ENCODE measurements around the gene NACC1. TPM values are rescaled to one million over a fixed set of nuclear protein-coding genes. Genes with fewer than 3 reads are reported as not detected.
A peak's percentile ranks its signal among the peaks of the same experiment; 100 is the strongest.

Gene NACC1
- total RNA-seq, 3 donors from 2014 or later (not counting 1 experiment from before 2014, with no cell fraction given): 41.2 to 48.7 (median 43.4) TPM

GRCh38 chr19:13102416-13102665 lies 15.7 kb upstream of the NACC1 start:
- H3K27ac Mint-ChIP-seq: peak overlapping the region in 1 of 2 donors; percentile 69

GRCh38 chr19:13102666-13103580 lies 15.1 kb upstream of the NACC1 start, which contains the start of gene LYL1:
Gene LYL1, minus strand, starts transcription at chr19:13102858. Its CDS starts 1,687 bp downstream, at chr19:13101171.
- peaks cover 5% of the 10 kb centered on the region for H3K36me3 ChIP-seq (ENCODE audit: control insufficient read depth, insufficient read depth, low read length)
- 1% methylated on average over 45 of the region's 47 CpGs for WGBS (ENCODE audit: insufficient coverage)
- intact Hi-C loops (cut with micrococcal nuclease): loop anchor here (2.0 to 5.0 kb wide), 3 partner anchors 14 to 316 kb away; partner anchors contain the start of genes IER2, STX10 and TRMT1
- peak within 1 kb of the TSS; percentile 84 for H3K27ac ChIP-seq (ENCODE audit: low read length)
- peaks cover 9% of the 10 kb centered on the region for H3K27me3 ChIP-seq (ENCODE audit: control insufficient read depth, insufficient read depth, low read length)
- H3K4me3 ChIP-seq (ENCODE audit: low read length): peak within 1 kb of the TSS; percentile 55
- H3K27ac Mint-ChIP-seq: peak within 1 kb of the TSS in 1 of 2 donors; percentile 69
- peaks cover 3% of the 10 kb centered on the region in 2 donors for H3K9me3 Mint-ChIP-seq
- ATAC-seq: peak; percentile 6 to 75 (median 7)
- H3K4me1 Mint-ChIP-seq: peaks cover 18 to 56% of the 10 kb centered on the region in 2 donors
- H3K27me3 Mint-ChIP-seq (ENCODE audit: low read depth in 2 of 2): peaks cover 0 to 8% of the 10 kb centered on the region in 2 donors
- peak in 1 of 2 donors; percentile 56 for DNase-seq
- peak within 1 kb of the TSS; percentile 68 for H3K4me3 Mint-ChIP-seq
- no peak for TF ChIP-seq CTCF (IDR thresholded peaks at IDR 0.05)
- H3K4me1 ChIP-seq (ENCODE audit: control insufficient read depth, insufficient read depth, low read length): peaks cover 83% of the 10 kb centered on the region
- H3K9me3 ChIP-seq (ENCODE audit: control insufficient read depth, insufficient read depth, low read length): no peaks in the 10 kb centered on the region
- no peaks in the 10 kb centered on the region for H3K36me3 Mint-ChIP-seq

More at GRCh38 chr19:13102416-13102665, 15.7 kb upstream of the NACC1 start:
- H3K9me3 ChIP-seq (ENCODE audit: control insufficient read depth, insufficient read depth, low read length): no peaks in the 10 kb centered on the region
- peaks cover 11% of the 10 kb centered on the region for H3K27me3 ChIP-seq (ENCODE audit: control insufficient read depth, insufficient read depth, low read length)
- no peak for DNase-seq
- peaks cover 87% of the 10 kb centered on the region for H3K4me1 ChIP-seq (ENCODE audit: control insufficient read depth, insufficient read depth, low read length)
- peaks cover 1% of the 10 kb centered on the region for H3K36me3 ChIP-seq (ENCODE audit: control insufficient read depth, insufficient read depth, low read length)
- WGBS (ENCODE audit: insufficient coverage): 12% methylated on average over 7 of the region's 7 CpGs
- peak overlapping the region; percentile 55 for H3K4me3 ChIP-seq (ENCODE audit: low read length)
- intact Hi-C loops (cut with micrococcal nuclease): loop anchor here (2.0 to 5.0 kb wide), 3 partner anchors 14 to 315 kb away; partner anchors contain the start of genes IER2, STX10 and TRMT1
- no peak for ATAC-seq
- no peaks in the 10 kb centered on the region for H3K36me3 Mint-ChIP-seq
- peak overlapping the region; percentile 55 for H3K4me3 Mint-ChIP-seq
- peak overlapping the region; percentile 47 for H3K27ac ChIP-seq (ENCODE audit: low read length)
- peaks cover 3% of the 10 kb centered on the region in 2 donors for H3K9me3 Mint-ChIP-seq
- peaks cover 0 to 10% of the 10 kb centered on the region in 2 donors for H3K27me3 Mint-ChIP-seq (ENCODE audit: low read depth in 2 of 2)
- peaks cover 18 to 59% of the 10 kb centered on the region in 2 donors for H3K4me1 Mint-ChIP-seq
- no peak for TF ChIP-seq CTCF (IDR thresholded peaks at IDR 0.05)

- intact Hi-C loops (cut with micrococcal nuclease): loop anchor here (2.0 to 5.0 kb wide), 3 partner anchors 13 to 316 kb away; partner anchors contain the start of genes IER2, STX10 and TRMT1
Observed at GRCh38 chr19:13103581-13104359, 14.3 kb upstream of the NACC1 start.

More at GRCh38 chr19:13103581-13104359, 14.3 kb upstream of the NACC1 start:
- ATAC-seq: no peak
- 42% methylated on average over 9 of the region's 13 CpGs for WGBS (ENCODE audit: insufficient coverage)
- Histone ChIP-seq H3K36me3 (ENCODE audit: control insufficient read depth, insufficient read depth, low read length) (peaks cover 5% of the 10 kb centered on the region), H3K4me1 (ENCODE audit: control insufficient read depth, insufficient read depth, low read length) (peaks cover 75% of the 10 kb centered on the region), H3K9me3 (ENCODE audit: control insufficient read depth, insufficient read depth, low read length) (no peaks in the 10 kb centered on the region), H3K27ac (ENCODE audit: low read length) (peak overlapping the region; percentile 84), H3K27me3 (ENCODE audit: control insufficient read depth, insufficient read depth, low read length) (peaks cover 4% of the 10 kb centered on the region), H3K4me3 (ENCODE audit: low read length) (peak overlapping the region; percentile 55)
- H3K4me1 Mint-ChIP-seq: peaks cover 14 to 48% of the 10 kb centered on the region in 2 donors
- H3K27me3 Mint-ChIP-seq (ENCODE audit: low read depth in 2 of 2): peaks cover 0 to 3% of the 10 kb centered on the region in 2 donors
- no peaks in the 10 kb centered on the region for H3K36me3 Mint-ChIP-seq
- H3K27ac Mint-ChIP-seq: peak overlapping the region in 1 of 2 donors; percentile 88
- H3K9me3 Mint-ChIP-seq: peaks cover 3% of the 10 kb centered on the region in 2 donors
- peak overlapping the region; percentile 93 for H3K4me3 Mint-ChIP-seq
- DNase-seq: no peak
- no peak for TF ChIP-seq CTCF (IDR thresholded peaks at IDR 0.05)
